ENCODE results near the gene POLRMT. TPM values are rescaled to one million over a fixed set of nuclear protein-coding genes. Genes with fewer than 3 reads are reported as not detected.

Gene POLRMT
- total and polyA plus RNA-seq, 2 experiments from 2014 or later, result 103 to 121 TPM

GRCh38 chr19:595326-596262 lies 37.7 kb downstream of the POLRMT start:
- H3K4me3 ChIP-seq, result no peak overlapping the region
- no peak for DNase-seq (ENCODE audit: low read depth in 1 of 2, low spot score in 1 of 2)
- no peaks in the 10 kb centered on the region for H3K9me3 ChIP-seq (ENCODE audit: low read depth)
- no peaks in the 10 kb centered on the region for H3K36me3 ChIP-seq
- H3K4me1 ChIP-seq (ENCODE audit: low read depth), result no peaks in the 10 kb centered on the region
- no peak overlapping the region for H3K27ac ChIP-seq
- TF ChIP-seq, protein P1, sequence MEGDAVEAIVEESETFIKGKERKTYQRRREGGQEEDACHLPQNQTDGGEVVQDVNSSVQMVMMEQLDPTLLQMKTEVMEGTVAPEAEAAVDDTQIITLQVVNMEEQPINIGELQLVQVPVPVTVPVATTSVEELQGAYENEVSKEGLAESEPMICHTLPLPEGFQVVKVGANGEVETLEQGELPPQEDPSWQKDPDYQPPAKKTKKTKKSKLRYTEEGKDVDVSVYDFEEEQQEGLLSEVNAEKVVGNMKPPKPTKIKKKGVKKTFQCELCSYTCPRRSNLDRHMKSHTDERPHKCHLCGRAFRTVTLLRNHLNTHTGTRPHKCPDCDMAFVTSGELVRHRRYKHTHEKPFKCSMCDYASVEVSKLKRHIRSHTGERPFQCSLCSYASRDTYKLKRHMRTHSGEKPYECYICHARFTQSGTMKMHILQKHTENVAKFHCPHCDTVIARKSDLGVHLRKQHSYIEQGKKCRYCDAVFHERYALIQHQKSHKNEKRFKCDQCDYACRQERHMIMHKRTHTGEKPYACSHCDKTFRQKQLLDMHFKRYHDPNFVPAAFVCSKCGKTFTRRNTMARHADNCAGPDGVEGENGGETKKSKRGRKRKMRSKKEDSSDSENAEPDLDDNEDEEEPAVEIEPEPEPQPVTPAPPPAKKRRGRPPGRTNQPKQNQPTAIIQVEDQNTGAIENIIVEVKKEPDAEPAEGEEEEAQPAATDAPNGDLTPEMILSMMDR (IDR thresholded peaks at IDR 0.05; ENCODE audit: low read depth, low read length), result no peak
- peaks cover 38% of the 10 kb centered on the region for H3K27me3 ChIP-seq

DNA sequence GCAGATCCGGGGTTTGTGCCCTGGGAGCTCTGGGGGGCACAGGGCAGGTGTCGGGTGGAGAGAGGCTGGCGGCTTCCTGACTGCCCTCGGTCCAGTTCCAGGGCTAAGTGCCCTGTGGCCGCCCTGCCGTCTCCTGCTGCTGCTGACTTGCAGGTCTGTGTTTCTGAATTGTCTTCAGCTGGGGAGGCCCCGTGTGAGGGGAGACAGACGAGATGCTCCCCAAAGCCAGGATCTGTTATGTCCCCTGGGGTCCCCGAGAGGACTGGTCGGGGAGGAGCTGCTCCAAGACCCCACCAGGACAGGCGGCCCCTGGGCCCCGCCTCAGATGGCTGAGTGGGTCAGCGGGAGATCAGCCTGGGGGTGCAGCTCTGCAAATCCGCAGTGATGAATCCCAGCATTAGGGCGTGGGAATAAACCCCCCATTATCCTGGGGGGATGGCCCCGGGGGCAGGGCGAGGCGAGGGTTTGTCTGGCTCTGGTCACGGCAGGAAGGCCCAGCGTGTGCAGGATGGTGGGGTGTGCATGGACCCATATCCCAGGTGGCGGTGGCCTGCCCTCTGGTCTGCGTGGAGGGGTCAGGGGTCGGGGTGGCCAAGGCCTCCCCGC lies 39.0 kb downstream of the POLRMT start:
- no peak overlapping the region for H3K4me3 ChIP-seq
- H3K27me3 ChIP-seq, result peaks cover 44% of the 10 kb centered on the region
- TF ChIP-seq, protein P1 (IDR thresholded peaks at IDR 0.05; ENCODE audit: low read depth, low read length), result no peak
- no peak for DNase-seq (ENCODE audit: low read depth in 1 of 2, low spot score in 1 of 2)
- peaks cover under 1% of the 10 kb centered on the region for H3K4me1 ChIP-seq (ENCODE audit: low read depth)
- no peaks in the 10 kb centered on the region for H3K9me3 ChIP-seq (ENCODE audit: low read depth)
- no peak overlapping the region for H3K27ac ChIP-seq
- no peaks in the 10 kb centered on the region for H3K36me3 ChIP-seq

- Histone ChIP-seq H3K27me3 (peaks cover 53% of the 10 kb centered on the region), H3K4me1 (ENCODE audit: low read depth) (peaks cover 2% of the 10 kb centered on the region), H3K36me3 (no peaks in the 10 kb centered on the region), H3K4me3 (no peak overlapping the region), H3K9me3 (ENCODE audit: low read depth) (no peaks in the 10 kb centered on the region), H3K27ac (no peak overlapping the region)
- DNase-seq (ENCODE audit: low read depth in 1 of 2, low spot score in 1 of 2), result no peak
- TF ChIP-seq, protein P1 (IDR thresholded peaks at IDR 0.05; ENCODE audit: low read depth, low read length), result no peak
Observed at GRCh38 chr19:593505-593904, 39.8 kb downstream of the POLRMT start.

GRCh38 chr19:593055-593454 lies 40.3 kb downstream of the POLRMT start:
- no peaks in the 10 kb centered on the region for H3K9me3 ChIP-seq (ENCODE audit: low read depth)
- no peak overlapping the region for H3K27ac ChIP-seq
- no peak for DNase-seq (ENCODE audit: low read depth in 1 of 2, low spot score in 1 of 2)
- TF ChIP-seq, protein P1 (IDR thresholded peaks at IDR 0.05; ENCODE audit: low read depth, low read length), result no peak
- no peak overlapping the region for H3K4me3 ChIP-seq
- peaks cover 2% of the 10 kb centered on the region for H3K4me1 ChIP-seq (ENCODE audit: low read depth)
- peaks cover 55% of the 10 kb centered on the region for H3K27me3 ChIP-seq
- no peaks in the 10 kb centered on the region for H3K36me3 ChIP-seq

DNA sequence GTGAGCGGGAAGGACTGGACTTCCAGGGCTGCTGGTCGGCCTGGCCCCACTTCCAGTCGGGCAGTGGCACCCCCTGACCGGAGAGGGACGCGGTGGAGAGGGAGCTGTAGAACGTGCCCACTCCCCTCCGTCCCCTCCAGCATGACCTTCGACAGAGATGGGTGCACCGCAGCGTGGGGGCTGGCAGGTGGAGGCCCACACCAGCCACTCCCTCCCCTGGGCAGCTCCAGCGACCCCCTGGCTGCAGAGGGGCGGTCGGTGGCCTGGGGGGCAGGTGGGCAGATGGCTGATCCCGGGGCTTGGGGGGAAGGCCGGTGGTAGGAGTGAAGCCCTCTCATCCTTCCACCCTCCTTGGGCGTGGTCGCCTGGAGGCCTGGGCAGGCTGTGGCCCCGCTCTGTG lies 41.2 kb downstream of the POLRMT start:
- H3K36me3 ChIP-seq, result no peaks in the 10 kb centered on the region
- peaks cover 2% of the 10 kb centered on the region for H3K4me1 ChIP-seq (ENCODE audit: low read depth)
- no peaks in the 10 kb centered on the region for H3K9me3 ChIP-seq (ENCODE audit: low read depth)
- H3K27ac ChIP-seq, result no peak overlapping the region
- peaks cover 55% of the 10 kb centered on the region for H3K27me3 ChIP-seq
- no peak overlapping the region for H3K4me3 ChIP-seq
- no peak for DNase-seq (ENCODE audit: low read depth in 1 of 2, low spot score in 1 of 2)
- TF ChIP-seq, protein P1 (IDR thresholded peaks at IDR 0.05; ENCODE audit: low read depth, low read length), result no peak
